ENCODE measurements around the gene KRTAP4-8. TPM values are rescaled to one million over a fixed set of nuclear protein-coding genes. Genes with fewer than 3 reads are reported as not detected.
A peak's percentile ranks its signal among the peaks of the same experiment; 100 is the strongest.
"Not testable (repeated sequence)": the region's sequence is repeated elsewhere in the genome, so short reads cannot be mapped to it uniquely, and the experiment has no call there.

Gene KRTAP4-8
- total and polyA plus RNA-seq, 2 experiments from 2014 or later, result not detected

DNA sequence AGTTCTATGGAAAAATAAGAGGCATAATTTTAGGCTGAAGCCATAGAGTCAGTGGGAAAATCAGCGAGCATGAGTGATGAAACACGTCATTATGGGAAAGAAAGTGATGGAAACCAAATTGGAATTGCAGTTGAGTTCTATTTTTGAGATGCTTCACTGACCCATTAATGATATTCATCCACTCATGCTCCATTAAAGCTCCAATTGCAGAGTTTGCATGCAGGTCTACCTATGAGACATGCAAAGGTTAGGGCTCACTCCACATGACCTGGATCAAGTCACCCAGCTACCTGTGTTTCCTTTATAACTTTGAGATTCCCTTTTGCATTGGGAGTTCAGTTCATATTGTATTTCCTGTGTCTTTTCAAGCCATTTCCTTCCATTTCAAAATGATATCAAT is 24.3 kb downstream of the KRTAP4-8 start:
- Histone ChIP-seq H3K27ac (no peak overlapping the region), H3K36me3 (no peaks in the 10 kb centered on the region), H3K9me3 (ENCODE audit: low read depth) (peaks cover 3% of the 10 kb centered on the region), H3K4me1 (ENCODE audit: low read depth) (no peaks in the 10 kb centered on the region), H3K27me3 (peaks cover 3% of the 10 kb centered on the region), H3K4me3 (no peak overlapping the region)
- no peak for DNase-seq (ENCODE audit: low read depth in 1 of 2, low spot score in 1 of 2)
- TF ChIP-seq, protein P1, sequence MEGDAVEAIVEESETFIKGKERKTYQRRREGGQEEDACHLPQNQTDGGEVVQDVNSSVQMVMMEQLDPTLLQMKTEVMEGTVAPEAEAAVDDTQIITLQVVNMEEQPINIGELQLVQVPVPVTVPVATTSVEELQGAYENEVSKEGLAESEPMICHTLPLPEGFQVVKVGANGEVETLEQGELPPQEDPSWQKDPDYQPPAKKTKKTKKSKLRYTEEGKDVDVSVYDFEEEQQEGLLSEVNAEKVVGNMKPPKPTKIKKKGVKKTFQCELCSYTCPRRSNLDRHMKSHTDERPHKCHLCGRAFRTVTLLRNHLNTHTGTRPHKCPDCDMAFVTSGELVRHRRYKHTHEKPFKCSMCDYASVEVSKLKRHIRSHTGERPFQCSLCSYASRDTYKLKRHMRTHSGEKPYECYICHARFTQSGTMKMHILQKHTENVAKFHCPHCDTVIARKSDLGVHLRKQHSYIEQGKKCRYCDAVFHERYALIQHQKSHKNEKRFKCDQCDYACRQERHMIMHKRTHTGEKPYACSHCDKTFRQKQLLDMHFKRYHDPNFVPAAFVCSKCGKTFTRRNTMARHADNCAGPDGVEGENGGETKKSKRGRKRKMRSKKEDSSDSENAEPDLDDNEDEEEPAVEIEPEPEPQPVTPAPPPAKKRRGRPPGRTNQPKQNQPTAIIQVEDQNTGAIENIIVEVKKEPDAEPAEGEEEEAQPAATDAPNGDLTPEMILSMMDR (IDR thresholded peaks at IDR 0.05; ENCODE audit: low read depth, low read length), result no peak

DNA sequence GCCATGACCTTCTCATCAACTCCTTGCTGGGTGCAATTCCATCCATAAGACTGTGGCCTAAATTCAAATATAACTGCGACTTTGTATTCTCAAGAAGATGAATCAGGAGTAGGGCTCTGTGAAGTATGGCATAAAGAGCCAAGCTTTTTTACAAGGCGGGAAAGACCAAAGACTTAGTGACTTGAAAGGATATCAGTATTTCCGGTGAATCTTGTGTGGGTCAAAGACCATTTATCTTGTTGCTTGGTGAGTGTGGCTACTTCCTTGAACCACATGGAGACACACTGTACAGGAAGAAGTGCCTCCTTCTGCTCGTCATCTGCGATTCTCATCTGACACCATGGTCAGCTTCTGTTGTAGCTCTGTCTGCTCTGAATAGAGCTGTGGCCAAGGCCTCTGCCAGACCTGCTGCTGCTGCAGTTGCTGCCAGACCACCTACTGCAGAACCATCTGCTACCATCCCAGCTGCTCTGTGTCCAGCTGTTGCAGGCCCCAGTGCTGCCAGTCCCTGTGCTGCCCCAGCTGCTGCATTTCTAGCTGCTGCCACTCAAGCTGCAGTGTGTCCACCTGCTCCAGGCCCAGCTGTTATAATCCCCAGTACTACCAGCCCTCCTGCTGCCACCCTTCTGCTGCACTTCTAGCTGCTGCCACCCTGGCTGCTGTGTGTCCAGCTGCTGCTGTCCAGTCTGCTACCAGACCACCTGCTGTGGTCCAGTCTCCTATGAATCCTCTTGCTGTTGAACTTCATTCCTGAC is 26.2 kb downstream of the KRTAP4-8 start:
- TF ChIP-seq, protein P1 (IDR thresholded peaks at IDR 0.05; ENCODE audit: low read depth, low read length), result no peak
- peaks cover 3% of the 10 kb centered on the region for H3K27me3 ChIP-seq
- no peaks in the 10 kb centered on the region for H3K4me1 ChIP-seq (ENCODE audit: low read depth)
- H3K27ac ChIP-seq, result no peak overlapping the region
- no peaks in the 10 kb centered on the region for H3K9me3 ChIP-seq (ENCODE audit: low read depth)
- no peak overlapping the region for H3K4me3 ChIP-seq
- H3K36me3 ChIP-seq, result no peaks in the 10 kb centered on the region
- no peak for DNase-seq (ENCODE audit: low read depth in 1 of 2, low spot score in 1 of 2)

DNA sequence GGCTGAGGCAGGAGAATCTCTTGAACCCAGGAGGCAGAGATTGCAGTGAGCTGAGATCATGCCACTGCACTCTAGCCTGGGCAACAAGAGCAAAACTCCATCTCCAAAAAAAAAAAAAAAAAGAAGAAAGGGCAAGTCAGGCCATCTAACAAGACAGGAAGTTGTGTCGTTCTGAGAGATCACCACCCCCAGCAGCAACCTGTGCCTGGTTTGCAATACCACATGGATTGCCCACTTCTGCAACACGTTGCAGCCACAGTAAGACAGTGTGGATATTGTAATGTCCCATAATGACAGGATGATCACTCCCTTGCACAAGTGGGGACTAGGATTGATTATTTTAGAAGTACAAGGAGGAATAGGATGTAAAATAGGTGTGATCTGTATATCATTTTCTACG is 28.9 kb downstream of the KRTAP4-8 start:
- TF ChIP-seq, protein P1 (IDR thresholded peaks at IDR 0.05; ENCODE audit: low read depth, low read length), result no peak

DNA sequence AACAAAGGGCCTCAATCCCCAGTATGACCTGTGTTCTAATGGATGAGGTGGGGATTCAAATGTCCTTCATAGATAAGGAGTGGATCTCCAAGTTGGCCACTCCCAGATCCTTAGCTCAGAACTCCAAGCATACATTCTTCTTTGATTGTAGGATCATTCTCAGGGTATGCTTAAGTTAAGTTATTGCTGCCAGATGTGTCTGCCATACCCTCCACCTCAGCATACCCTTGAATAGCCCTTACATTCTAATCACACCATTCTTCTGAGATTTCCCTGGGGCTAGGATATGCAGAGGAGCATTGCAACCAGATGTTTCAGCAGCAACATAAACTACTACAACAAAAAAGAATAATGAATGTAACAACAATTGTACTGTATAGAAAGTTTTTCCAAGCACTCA is 30.7 kb downstream of the KRTAP4-8 start:
- no peaks in the 10 kb centered on the region for H3K36me3 ChIP-seq

More for the DNA sequence above, 28.9 kb downstream of the KRTAP4-8 start:
- no peaks in the 10 kb centered on the region for H3K4me1 ChIP-seq (ENCODE audit: low read depth)
- no peak for DNase-seq (ENCODE audit: low read depth in 1 of 2, low spot score in 1 of 2)
- H3K36me3 ChIP-seq, result no peaks in the 10 kb centered on the region
- H3K27me3 ChIP-seq, result no peaks in the 10 kb centered on the region
- no peaks in the 10 kb centered on the region for H3K9me3 ChIP-seq (ENCODE audit: low read depth)
- no peak overlapping the region for H3K27ac ChIP-seq
- H3K4me3 ChIP-seq, result no peak overlapping the region

DNA sequence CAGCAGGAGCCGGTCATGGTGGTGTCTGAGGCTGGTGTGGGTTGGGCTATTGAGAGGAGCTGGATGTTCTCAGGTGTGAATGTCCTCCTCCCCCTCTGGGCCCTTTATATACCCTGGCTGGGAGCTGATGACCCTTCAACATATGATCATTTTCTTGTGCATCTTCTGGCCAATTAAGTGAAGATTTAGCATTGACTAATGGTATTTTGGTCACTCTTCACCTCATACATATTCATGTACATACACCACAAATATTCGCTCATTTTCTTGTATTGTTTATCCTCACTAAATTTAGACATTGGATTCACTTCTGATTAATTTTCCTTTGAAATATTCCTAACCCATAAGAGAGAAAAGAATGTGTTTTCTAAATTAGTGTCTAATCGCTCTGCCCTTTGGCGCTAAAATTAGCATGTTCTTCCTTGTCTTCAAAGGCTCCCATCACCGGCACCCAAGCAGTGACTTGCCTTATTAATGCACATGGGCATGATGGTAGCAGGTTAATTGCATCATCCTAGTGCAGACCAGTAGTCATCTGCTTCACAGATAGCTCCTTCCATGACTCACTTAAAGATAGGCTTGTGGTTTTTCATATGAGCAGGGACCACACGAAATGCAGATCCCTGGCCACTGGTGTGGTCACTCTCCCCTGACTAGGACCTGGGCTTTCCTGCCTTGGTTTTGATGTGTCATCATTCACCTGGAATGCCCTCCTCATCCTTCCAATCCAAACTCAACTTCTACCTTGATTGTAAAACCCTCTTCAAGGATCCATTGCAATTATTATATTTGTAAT is 31.9 kb downstream of the KRTAP4-8 start, which contains the start of gene KRTAP2-4:
KRTAP2-4 (minus strand) TSS at position 51 of the 796 bp plus-strand sequence; CDS start at position 17, 34 bp downstream.
- H3K27ac ChIP-seq, result no peak within 1 kb of the TSS
- TF ChIP-seq, protein P1 (IDR thresholded peaks at IDR 0.05; ENCODE audit: low read depth, low read length), result no peak
- peak in 1 of 2 donors; percentile 47 for DNase-seq (ENCODE audit: low read depth in 1 of 2, low spot score in 1 of 2)
- no peaks in the 10 kb centered on the region for H3K36me3 ChIP-seq
- no peaks in the 10 kb centered on the region for H3K27me3 ChIP-seq
- no peak within 1 kb of the TSS for H3K4me3 ChIP-seq
- H3K9me3 ChIP-seq (ENCODE audit: low read depth), result no peaks in the 10 kb centered on the region
- H3K4me1 ChIP-seq (ENCODE audit: low read depth), result no peaks in the 10 kb centered on the region

More for the DNA sequence above, 30.7 kb downstream of the KRTAP4-8 start:
- no peak overlapping the region for H3K27ac ChIP-seq
- H3K4me1 ChIP-seq (ENCODE audit: low read depth), result no peaks in the 10 kb centered on the region
- H3K9me3 ChIP-seq (ENCODE audit: low read depth), result no peaks in the 10 kb centered on the region
- H3K4me3 ChIP-seq, result no peak overlapping the region
- DNase-seq (ENCODE audit: low read depth in 1 of 2, low spot score in 1 of 2), result no peak
- TF ChIP-seq, protein P1 (IDR thresholded peaks at IDR 0.05; ENCODE audit: low read depth, low read length), result no peak
- no peaks in the 10 kb centered on the region for H3K27me3 ChIP-seq

DNA sequence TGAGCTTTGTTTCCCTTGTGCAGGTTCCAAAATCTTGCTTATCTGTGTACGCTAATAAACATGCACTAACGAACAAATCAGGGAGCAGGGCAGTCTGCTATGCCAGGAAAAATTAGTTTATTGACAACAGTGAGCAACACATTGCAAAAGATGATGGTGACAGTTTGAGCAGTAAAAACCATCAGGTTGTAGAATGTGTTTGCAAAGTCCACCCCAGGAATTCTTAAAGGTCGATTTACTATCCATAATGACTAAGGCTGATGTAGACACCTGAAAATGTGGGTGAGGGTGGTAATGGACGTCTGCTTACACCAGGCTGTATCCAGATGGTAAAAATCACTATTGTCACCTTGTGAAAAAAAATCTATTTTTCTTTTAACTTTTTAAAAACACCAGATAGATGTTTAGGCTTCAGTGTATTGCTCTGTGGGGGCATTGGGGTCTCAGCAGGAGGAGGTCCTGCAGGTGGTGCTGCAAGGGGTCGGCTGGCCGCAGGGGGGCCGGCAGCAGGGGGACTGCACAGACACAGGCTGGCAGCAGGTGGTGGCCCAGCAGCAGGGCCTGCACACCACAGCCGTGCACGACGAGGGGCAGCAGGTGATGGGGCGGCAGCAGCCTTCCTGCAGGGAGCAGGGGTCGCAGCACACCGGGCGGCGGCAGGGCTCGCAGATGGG is 32.8 kb downstream of the KRTAP4-8 start:
- not testable (repeated sequence) for H3K27me3 ChIP-seq; H3K36me3 ChIP-seq; H3K9me3 ChIP-seq (ENCODE audit: low read depth); DNase-seq (ENCODE audit: low read depth in 1 of 2, low spot score in 1 of 2); H3K4me1 ChIP-seq (ENCODE audit: low read depth); H3K4me3 ChIP-seq; H3K27ac ChIP-seq

All from cardiac muscle cell (in vitro differentiated cells and primary cell).